Measurements from ENCODE around the gene GAS2L2. TPM values are rescaled to one million over a fixed set of nuclear protein-coding genes. Genes with fewer than 3 reads are reported as not detected.

GAS2L2 gene
- total RNA-seq, 2 experiments from 2014 or later = 0.07 TPM; not detected in 1

- peaks cover 10% of the 10 kb centered on the region for H3K4me1 Mint-ChIP-seq
- intact Hi-C loops (cut with DNase I, micrococcal nuclease) = no loop called here
- no peak for DNase-seq
- ChIA-PET POLR2A (no interaction called here), CTCF (interaction anchor here (0.9 kb wide), 1 partner anchor 38 kb away, joined by 3 read pairs; no protein-coding TSS in a partner anchor)
- ATAC-seq = no peak
- H3K27me3 Mint-ChIP-seq = no peaks in the 10 kb centered on the region
- H3K27ac Mint-ChIP-seq = no peak overlapping the region
- no peak overlapping the region for H3K4me3 Mint-ChIP-seq
- H3K9me3 Mint-ChIP-seq (ENCODE audit: low read depth) = no peaks in the 10 kb centered on the region
- H3K36me3 Mint-ChIP-seq (ENCODE audit: low read depth) = peaks cover 28% of the 10 kb centered on the region
These were observed 27.3 kb downstream of the GAS2L2 start for GRCh38 chr17:35725802-35726126.

- CTCF ChIA-PET = no interaction called here
- H3K27me3 Mint-ChIP-seq = no peaks in the 10 kb centered on the region
- POLR2A ChIA-PET = no interaction called here
- H3K27ac Mint-ChIP-seq = no peak overlapping the region
- H3K4me1 Mint-ChIP-seq = peaks cover 3% of the 10 kb centered on the region
- DNase-seq (no peak), ATAC-seq (no peak)
- H3K4me3 Mint-ChIP-seq = no peak overlapping the region
- intact Hi-C loops (cut with DNase I, micrococcal nuclease) = no loop called here
- no peaks in the 10 kb centered on the region for H3K9me3 Mint-ChIP-seq (ENCODE audit: low read depth)
- peaks cover 32% of the 10 kb centered on the region for H3K36me3 Mint-ChIP-seq (ENCODE audit: low read depth)
These were observed 28.0 kb downstream of the GAS2L2 start for GRCh38 chr17:35725058-35725457.

- no peak for DNase-seq
- H3K27me3 Mint-ChIP-seq = no peaks in the 10 kb centered on the region
- no peaks in the 10 kb centered on the region for H3K4me1 Mint-ChIP-seq
- H3K9me3 Mint-ChIP-seq (ENCODE audit: low read depth) = no peaks in the 10 kb centered on the region
- H3K36me3 Mint-ChIP-seq (ENCODE audit: low read depth) = peaks cover 38% of the 10 kb centered on the region
- H3K27ac Mint-ChIP-seq = no peak overlapping the region
- intact Hi-C loops (cut with DNase I, micrococcal nuclease) = no loop called here
- H3K4me3 Mint-ChIP-seq = no peak overlapping the region
- ATAC-seq = no peak
- POLR2A ChIA-PET = no interaction called here
- CTCF ChIA-PET = interaction anchor here (1.6 kb wide), 1 partner anchor 8 kb away, joined by 6 read pairs; the partner anchor contains the start of gene RASL10B
These were observed 29.3 kb downstream of the GAS2L2 start for GRCh38 chr17:35723735-35724134.

- H3K4me3 Mint-ChIP-seq = no peak overlapping the region
- DNase-seq (no peak), ATAC-seq (no peak)
- intact Hi-C loops (cut with DNase I, micrococcal nuclease) = no loop called here
- H3K9me3 Mint-ChIP-seq (ENCODE audit: low read depth) = no peaks in the 10 kb centered on the region
- no peaks in the 10 kb centered on the region for H3K27me3 Mint-ChIP-seq
- H3K4me1 Mint-ChIP-seq = no peaks in the 10 kb centered on the region
- H3K36me3 Mint-ChIP-seq (ENCODE audit: low read depth) = peaks cover 22% of the 10 kb centered on the region
- POLR2A ChIA-PET = no interaction called here
- CTCF ChIA-PET = interaction anchor here (0.6 to 1.5 kb wide), 4 partner anchors 8 to 47 kb away, joined by 3 to 5 read pairs (median 3); no protein-coding TSS in a partner anchor
- H3K27ac Mint-ChIP-seq = no peak overlapping the region
These were observed 35.6 kb downstream of the GAS2L2 start for GRCh38 chr17:35717475-35717874.

GRCh38 chr17:35716897-35717465 lies 36.1 kb downstream of the GAS2L2 start:
- Mint-ChIP-seq H3K27ac (no peak overlapping the region), H3K9me3 (ENCODE audit: low read depth) (no peaks in the 10 kb centered on the region), H3K36me3 (ENCODE audit: low read depth) (peaks cover 22% of the 10 kb centered on the region), H3K4me1 (peaks cover 2% of the 10 kb centered on the region), H3K27me3 (no peaks in the 10 kb centered on the region), H3K4me3 (no peak overlapping the region)
- ATAC-seq = no peak
- intact Hi-C loops (cut with DNase I, micrococcal nuclease) = no loop called here
- POLR2A ChIA-PET = no interaction called here
- CTCF ChIA-PET = no interaction called here
- no peak for DNase-seq

GRCh38 chr17:35716173-35716572 lies 36.9 kb downstream of the GAS2L2 start:
- Mint-ChIP-seq H3K36me3 (ENCODE audit: low read depth) (peaks cover 25% of the 10 kb centered on the region), H3K27me3 (no peaks in the 10 kb centered on the region), H3K4me3 (no peak overlapping the region), H3K9me3 (ENCODE audit: low read depth) (no peaks in the 10 kb centered on the region), H3K4me1 (peaks cover 8% of the 10 kb centered on the region), H3K27ac (no peak overlapping the region)
- POLR2A ChIA-PET = interaction anchor here (0.7 kb wide), 1 partner anchor 10 kb away, joined by 3 read pairs; no protein-coding TSS in a partner anchor
- DNase-seq (no peak), ATAC-seq (peak; percentile 73)
- intact Hi-C loops (cut with DNase I, micrococcal nuclease) = no loop called here
- CTCF ChIA-PET = no interaction called here

GRCh38 chr17:35715416-35715815 lies 37.6 kb downstream of the GAS2L2 start:
- ATAC-seq (no peak), DNase-seq (no peak)
- Mint-ChIP-seq H3K27me3 (no peaks in the 10 kb centered on the region), H3K9me3 (ENCODE audit: low read depth) (no peaks in the 10 kb centered on the region), H3K4me3 (no peak overlapping the region), H3K4me1 (peaks cover 10% of the 10 kb centered on the region), H3K36me3 (ENCODE audit: low read depth) (peaks cover 27% of the 10 kb centered on the region), H3K27ac (no peak overlapping the region)
- CTCF ChIA-PET = no interaction called here
- intact Hi-C loops (cut with DNase I, micrococcal nuclease) = no loop called here
- POLR2A ChIA-PET = interaction anchor here (0.7 kb wide), 1 partner anchor 9 kb away, joined by 3 read pairs; no protein-coding TSS in a partner anchor

GRCh38 chr17:35714988-35715387 lies 38.1 kb downstream of the GAS2L2 start:
- ChIA-PET CTCF (no interaction called here), POLR2A (no interaction called here)
- Mint-ChIP-seq H3K4me3 (no peak overlapping the region), H3K9me3 (ENCODE audit: low read depth) (no peaks in the 10 kb centered on the region), H3K27me3 (no peaks in the 10 kb centered on the region), H3K27ac (no peak overlapping the region), H3K4me1 (peaks cover 14% of the 10 kb centered on the region), H3K36me3 (ENCODE audit: low read depth) (peaks cover 27% of the 10 kb centered on the region)
- intact Hi-C loops (cut with DNase I, micrococcal nuclease) = no loop called here
- no peak for DNase-seq
- ATAC-seq = no peak

- ATAC-seq (no peak), DNase-seq (no peak)
- ChIA-PET POLR2A (no interaction called here), CTCF (interaction anchor here (1.0 to 1.6 kb wide), 6 partner anchors 9 to 90 kb away, joined by 3 to 5 read pairs (median 4); no protein-coding TSS in a partner anchor)
- H3K4me1 Mint-ChIP-seq = peaks cover 28% of the 10 kb centered on the region
- H3K36me3 Mint-ChIP-seq (ENCODE audit: low read depth) = peaks cover 30% of the 10 kb centered on the region
- H3K27ac Mint-ChIP-seq = no peak overlapping the region
- intact Hi-C loops (cut with DNase I, micrococcal nuclease) = no loop called here
- H3K27me3 Mint-ChIP-seq = no peaks in the 10 kb centered on the region
- no peak overlapping the region for H3K4me3 Mint-ChIP-seq
- H3K9me3 Mint-ChIP-seq (ENCODE audit: low read depth) = no peaks in the 10 kb centered on the region
These were observed 39.8 kb downstream of the GAS2L2 start for GRCh38 chr17:35713069-35713728.

GRCh38 chr17:35710950-35711349 lies 42.1 kb downstream of the GAS2L2 start:
- H3K27me3 Mint-ChIP-seq = no peaks in the 10 kb centered on the region
- POLR2A ChIA-PET = no interaction called here
- peaks cover 29% of the 10 kb centered on the region for H3K36me3 Mint-ChIP-seq (ENCODE audit: low read depth)
- ATAC-seq (no peak), DNase-seq (no peak)
- CTCF ChIA-PET = interaction anchor here (0.7 to 1.1 kb wide), 2 partner anchors 53 to 109 kb away, joined by 3 to 4 read pairs; no protein-coding TSS in a partner anchor
- H3K9me3 Mint-ChIP-seq (ENCODE audit: low read depth) = no peaks in the 10 kb centered on the region
- intact Hi-C loops (cut with DNase I, micrococcal nuclease) = no loop called here
- no peak overlapping the region for H3K27ac Mint-ChIP-seq
- H3K4me1 Mint-ChIP-seq = peaks cover 43% of the 10 kb centered on the region
- no peak overlapping the region for H3K4me3 Mint-ChIP-seq

GRCh38 chr17:35709874-35710273 lies 43.2 kb downstream of the GAS2L2 start:
- H3K4me1 Mint-ChIP-seq = peaks cover 49% of the 10 kb centered on the region
- POLR2A ChIA-PET = no interaction called here
- intact Hi-C loops (cut with DNase I, micrococcal nuclease) = no loop called here
- DNase-seq (no peak), ATAC-seq (no peak)
- CTCF ChIA-PET = interaction anchor here (1.3 to 1.7 kb wide), 3 partner anchors 8 to 97 kb away, joined by 4 to 5 read pairs (median 5); no protein-coding TSS in a partner anchor
- no peaks in the 10 kb centered on the region for H3K27me3 Mint-ChIP-seq
- H3K27ac Mint-ChIP-seq = no peak overlapping the region
- no peaks in the 10 kb centered on the region for H3K9me3 Mint-ChIP-seq (ENCODE audit: low read depth)
- H3K36me3 Mint-ChIP-seq (ENCODE audit: low read depth) = peaks cover 30% of the 10 kb centered on the region
- H3K4me3 Mint-ChIP-seq = no peak overlapping the region

- Mint-ChIP-seq H3K36me3 (ENCODE audit: low read depth) (peaks cover 30% of the 10 kb centered on the region), H3K27me3 (no peaks in the 10 kb centered on the region), H3K27ac (peak overlapping the region; percentile 17), H3K4me3 (no peak overlapping the region), H3K9me3 (ENCODE audit: low read depth) (no peaks in the 10 kb centered on the region), H3K4me1 (peaks cover 57% of the 10 kb centered on the region)
- intact Hi-C loops (cut with DNase I, micrococcal nuclease) = no loop called here
- DNase-seq (no peak), ATAC-seq (no peak)
- ChIA-PET CTCF (interaction anchor here (0.6 to 1.7 kb wide), 5 partner anchors 9 to 96 kb away, joined by 3 to 5 read pairs (median 4); no protein-coding TSS in a partner anchor), POLR2A (no interaction called here)
These were observed 44.1 kb downstream of the GAS2L2 start for GRCh38 chr17:35708951-35709350.
